ENCODE results near the gene SVIL.
"Not testable (repeated sequence)": the region's sequence is repeated elsewhere in the genome, so short reads cannot be mapped to it uniquely, and the experiment has no call there.

DNA sequence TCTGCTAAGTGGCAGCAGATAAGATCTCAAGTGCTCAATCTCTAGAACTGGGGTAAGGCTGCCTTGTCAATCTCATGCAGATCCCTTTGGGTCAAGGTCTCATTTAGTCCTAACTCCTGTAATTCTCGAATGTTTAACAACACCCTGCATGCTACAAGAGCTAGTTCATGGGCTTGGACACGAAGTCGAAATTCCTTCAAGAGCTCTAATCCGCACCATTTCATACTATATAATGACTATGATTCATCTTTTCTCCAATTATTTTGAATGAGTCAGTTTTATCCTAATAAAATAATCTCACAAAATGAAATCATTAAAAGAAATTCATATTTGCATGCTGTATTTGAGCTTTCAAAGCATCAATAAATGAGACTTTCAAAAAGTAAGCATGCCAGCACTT, 119.7 kb downstream of the SVIL start:
- TF ChIP-seq, protein P1, sequence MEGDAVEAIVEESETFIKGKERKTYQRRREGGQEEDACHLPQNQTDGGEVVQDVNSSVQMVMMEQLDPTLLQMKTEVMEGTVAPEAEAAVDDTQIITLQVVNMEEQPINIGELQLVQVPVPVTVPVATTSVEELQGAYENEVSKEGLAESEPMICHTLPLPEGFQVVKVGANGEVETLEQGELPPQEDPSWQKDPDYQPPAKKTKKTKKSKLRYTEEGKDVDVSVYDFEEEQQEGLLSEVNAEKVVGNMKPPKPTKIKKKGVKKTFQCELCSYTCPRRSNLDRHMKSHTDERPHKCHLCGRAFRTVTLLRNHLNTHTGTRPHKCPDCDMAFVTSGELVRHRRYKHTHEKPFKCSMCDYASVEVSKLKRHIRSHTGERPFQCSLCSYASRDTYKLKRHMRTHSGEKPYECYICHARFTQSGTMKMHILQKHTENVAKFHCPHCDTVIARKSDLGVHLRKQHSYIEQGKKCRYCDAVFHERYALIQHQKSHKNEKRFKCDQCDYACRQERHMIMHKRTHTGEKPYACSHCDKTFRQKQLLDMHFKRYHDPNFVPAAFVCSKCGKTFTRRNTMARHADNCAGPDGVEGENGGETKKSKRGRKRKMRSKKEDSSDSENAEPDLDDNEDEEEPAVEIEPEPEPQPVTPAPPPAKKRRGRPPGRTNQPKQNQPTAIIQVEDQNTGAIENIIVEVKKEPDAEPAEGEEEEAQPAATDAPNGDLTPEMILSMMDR (optimal IDR thresholded peaks at IDR 0.05 in 1 of 3, IDR thresholded peaks at IDR 0.05 in 1 of 3, conservative IDR thresholded peaks at IDR 0.05 in 1 of 3; ENCODE audit: extremely low read depth in 1 of 3, insufficient read depth in 2 of 3, low read length in 3 of 3): not testable (repeated sequence)
- not testable (repeated sequence) for TF ChIP-seq EZH2 (IDR thresholded peaks at IDR 0.05; ENCODE audit: low read length)

Measured in keratinocyte (primary cell).